Measurements from ENCODE around the gene PRAME.
"Not testable (repeated sequence)": the region's sequence is repeated elsewhere in the genome, so short reads cannot be mapped to it uniquely, and the experiment has no call there.

Gene PRAME, protein sequence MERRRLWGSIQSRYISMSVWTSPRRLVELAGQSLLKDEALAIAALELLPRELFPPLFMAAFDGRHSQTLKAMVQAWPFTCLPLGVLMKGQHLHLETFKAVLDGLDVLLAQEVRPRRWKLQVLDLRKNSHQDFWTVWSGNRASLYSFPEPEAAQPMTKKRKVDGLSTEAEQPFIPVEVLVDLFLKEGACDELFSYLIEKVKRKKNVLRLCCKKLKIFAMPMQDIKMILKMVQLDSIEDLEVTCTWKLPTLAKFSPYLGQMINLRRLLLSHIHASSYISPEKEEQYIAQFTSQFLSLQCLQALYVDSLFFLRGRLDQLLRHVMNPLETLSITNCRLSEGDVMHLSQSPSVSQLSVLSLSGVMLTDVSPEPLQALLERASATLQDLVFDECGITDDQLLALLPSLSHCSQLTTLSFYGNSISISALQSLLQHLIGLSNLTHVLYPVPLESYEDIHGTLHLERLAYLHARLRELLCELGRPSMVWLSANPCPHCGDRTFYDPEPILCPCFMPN

DNA sequence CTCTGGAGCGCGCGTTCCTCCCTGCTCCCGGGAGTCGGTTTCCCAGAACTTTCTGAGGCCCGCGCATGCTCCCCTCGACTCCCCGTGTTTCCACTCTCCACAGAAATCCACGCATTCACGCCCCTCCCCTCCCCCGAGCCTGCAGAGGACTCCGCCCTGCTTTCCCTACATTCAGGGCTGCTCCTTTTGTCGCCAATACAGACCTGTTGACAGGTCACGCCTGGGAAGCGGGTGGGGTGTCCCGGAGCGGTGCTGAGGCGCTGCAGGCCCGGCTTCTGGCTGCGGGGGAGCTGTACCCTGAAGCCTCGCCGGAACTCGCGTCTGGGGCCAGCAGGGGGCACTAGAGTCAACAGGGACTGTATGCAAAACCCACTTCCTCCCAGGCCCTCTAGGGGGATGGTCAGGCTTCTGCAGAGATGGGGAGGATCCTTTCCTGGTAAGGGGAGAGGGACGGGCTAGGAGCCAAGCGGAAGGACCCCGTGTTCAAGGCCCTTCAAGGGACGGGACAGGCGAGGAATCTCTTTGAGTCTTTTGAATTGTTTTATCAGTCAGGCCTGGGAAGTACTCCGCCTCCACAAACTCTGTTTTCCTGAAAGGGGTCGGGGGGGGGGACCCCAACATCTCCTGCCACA, at the start of gene PRAME:
Gene PRAME (minus strand): TSS at position 294 of the 632 bp plus-strand sequence. CDS start 2,433 bp downstream, outside the sequence.
- no peak for DNase-seq

- not testable (repeated sequence) for DNase-seq
These were observed 49.0 kb upstream of the PRAME start for GRCh38 chr22:22608022-22608421.

DNA sequence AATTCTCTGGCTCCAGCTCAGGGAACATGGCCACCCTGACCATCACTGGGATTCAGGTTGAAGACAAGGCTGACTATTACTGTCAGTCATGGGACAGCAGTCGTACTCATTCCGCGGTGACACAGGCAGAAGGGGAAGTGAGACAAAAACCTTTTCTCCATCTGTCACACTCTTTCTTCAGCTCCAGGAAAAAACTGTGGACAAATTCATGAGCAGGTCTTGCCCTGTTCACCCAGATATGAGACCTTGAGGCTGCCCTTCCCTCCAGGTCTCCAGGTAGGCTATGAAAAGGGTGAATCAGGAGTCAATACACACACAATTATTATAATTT, 46.0 kb upstream of the PRAME start:
- no peak for DNase-seq

DNA sequence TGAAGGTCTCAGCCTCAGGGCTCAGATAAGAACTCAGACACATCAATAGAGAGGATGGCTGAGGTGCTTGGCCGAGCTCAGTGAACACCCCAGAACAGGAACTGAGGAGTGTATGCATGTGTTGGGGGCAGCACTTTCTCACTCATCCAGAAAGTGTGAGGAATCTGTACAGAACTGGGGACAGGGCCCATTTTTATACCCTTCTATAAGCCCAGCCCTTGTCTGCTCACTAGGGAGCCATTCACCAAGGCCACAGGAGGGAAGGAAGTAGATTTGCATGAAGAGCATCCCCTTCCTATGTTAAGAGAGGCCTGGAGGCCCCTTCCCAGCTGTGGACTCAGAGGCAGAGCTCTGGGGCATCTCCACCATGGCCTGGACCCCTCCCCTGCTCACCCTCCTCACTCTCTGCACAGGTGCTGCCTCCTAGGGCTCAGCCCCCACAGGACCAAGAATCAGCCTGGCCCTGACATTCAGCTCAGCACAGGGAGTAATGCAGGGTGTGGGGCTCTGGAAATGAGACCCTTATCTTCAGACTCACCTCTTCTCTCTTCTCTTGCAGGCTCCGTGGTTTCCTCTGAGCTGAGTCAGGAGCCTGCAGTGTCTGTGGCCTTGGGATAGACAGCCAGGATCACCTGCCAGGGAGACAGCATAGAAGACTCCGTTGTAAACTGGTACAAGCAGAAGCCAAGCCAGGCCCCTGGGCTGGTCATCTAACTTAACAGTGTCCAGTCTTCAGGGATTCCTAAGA, 45.4 kb upstream of the PRAME start:
- no peak for DNase-seq

DNA sequence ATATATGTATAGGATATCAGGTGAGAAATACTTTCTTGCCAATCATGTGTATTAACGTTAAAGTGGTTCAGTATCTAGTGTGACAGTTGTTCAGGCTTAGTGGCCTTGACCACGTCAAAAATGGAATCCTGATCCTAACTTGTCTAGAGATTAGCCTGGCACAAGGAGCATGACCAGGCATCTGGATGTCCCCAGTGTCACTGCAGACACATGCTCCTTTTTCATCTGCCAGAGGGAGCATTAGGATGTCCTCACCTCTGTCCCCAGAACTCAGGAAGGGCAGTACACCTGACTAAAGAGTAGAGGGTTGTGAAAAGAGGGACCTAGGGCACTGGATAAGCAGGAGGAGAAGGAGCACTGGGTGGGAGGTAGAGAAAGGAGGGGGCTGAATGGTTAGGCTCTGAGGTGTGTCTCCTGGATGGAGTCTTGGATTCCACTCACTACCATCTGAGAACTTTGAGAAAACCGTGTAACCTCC, 44.4 kb upstream of the PRAME start:
- DNase-seq = no peak

DNA sequence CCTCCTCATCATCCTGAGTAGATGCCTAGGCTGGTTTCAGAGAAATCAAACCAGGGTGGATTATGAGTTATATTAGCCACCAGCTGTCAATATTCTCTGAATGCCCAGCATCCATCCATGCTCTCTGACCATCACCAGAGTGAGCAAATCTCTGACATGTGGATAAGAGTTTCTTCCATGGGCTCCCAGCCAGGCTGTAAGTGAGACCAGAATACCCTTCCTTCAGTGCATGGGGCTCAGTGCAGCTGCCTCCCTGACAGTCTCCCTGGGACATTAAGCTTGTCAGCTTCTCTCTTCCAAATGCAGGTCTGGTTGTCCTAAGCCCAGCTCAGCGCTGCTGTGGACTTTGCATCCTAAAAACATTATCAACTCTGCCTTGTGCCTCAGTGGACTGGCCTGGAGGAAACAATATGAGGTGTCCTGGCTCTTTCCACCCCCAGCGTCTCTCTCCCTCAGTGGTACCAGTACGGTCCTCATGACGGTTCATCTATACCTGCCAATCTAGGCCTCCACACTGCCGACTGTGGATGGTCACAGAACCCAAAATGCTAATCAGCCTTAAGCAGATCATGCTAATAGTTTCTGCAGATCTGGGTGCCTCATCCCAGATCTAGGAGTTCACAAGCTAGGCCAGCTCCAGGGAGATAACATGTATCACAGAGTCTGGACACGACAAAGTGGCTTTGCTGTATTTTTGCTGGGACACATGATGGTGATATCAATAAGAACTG, 41.6 kb upstream of the PRAME start:
- no peak for DNase-seq

DNA sequence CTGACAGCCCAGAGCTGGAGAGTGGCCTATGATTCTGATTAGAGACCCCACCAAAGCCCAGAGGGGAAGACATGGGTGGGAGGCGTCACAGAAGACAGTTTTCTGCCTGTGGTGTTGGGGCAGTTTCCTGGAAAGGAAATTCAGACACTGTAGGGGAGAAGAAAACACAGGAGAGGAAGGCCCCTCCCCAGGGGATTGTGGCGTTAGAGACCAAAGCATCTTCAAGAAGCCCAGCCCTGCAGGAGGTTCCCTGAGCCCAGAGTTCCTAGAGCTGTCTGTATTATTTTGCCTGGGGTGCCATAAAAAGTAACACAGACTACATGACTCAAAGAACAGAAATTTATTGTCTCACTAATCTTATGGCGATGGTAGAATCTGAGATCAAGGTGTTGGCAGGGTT, 40.2 kb upstream of the PRAME start:
- no peak for DNase-seq

DNA sequence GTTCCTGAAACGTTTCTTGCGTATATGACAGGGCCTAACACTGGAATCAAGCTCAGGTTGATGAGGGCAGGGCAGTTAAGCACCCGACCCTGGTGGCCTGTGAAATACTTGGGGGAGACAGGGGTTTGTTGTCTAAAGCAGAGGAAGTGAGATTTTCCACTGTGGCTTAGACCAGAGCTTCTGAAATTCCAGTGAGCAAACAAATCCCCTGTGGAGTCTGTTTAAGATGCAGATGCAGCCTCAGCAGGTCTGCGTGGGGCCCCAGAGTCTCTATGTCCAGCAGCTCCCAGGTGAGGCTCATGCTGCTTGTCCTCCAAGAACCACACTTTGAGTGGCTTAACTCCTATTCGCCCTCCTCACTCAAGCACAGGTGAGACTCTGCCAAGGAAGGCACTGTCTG, 39.1 kb upstream of the PRAME start:
- no peak for DNase-seq

DNA sequence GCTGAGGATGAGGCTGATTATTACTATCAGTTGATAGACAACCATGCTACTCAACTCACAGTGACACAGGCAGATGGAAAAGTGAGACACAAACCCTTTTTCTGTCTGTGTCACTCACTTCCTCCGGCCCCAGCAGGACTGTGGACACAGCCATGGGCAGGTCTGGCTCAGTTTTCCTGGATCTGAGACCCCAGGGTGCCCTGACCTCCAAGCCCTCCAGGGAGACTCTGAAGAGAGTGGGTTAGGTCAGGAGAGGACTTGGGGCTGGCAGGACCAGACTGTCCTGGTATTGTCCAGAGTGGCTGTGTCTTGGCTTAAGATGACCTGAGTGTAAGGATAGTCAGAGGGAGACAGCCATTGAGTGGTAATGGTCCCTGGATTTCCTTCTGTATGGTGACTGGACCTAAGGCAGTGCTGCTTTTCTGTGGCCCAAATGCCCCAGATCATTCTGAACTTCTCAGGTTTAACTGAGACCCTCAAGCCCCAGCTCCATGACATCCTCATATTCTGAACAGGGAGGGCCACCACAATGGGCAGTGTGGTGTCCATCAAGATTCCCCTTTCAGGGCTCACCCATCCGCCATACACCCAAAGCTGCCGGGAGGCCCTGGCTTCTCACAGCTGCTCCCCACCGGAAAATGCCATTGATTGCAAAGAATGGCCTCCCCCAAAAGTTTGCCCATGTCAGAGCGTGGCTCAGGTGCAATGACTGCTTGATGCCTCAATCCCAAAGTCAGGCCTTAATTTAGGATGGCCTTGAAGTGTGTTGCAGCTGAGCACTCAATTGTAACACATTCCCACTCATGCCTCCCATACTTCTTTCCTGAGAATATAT, 36.2 kb upstream of the PRAME start:
- no peak for DNase-seq

GRCh38 chr22:22593964-22594656, 35.0 kb upstream of the PRAME start:
- DNase-seq = no peak

GRCh38 chr22:22593250-22593649, 34.2 kb upstream of the PRAME start:
- DNase-seq = no peak

DNA sequence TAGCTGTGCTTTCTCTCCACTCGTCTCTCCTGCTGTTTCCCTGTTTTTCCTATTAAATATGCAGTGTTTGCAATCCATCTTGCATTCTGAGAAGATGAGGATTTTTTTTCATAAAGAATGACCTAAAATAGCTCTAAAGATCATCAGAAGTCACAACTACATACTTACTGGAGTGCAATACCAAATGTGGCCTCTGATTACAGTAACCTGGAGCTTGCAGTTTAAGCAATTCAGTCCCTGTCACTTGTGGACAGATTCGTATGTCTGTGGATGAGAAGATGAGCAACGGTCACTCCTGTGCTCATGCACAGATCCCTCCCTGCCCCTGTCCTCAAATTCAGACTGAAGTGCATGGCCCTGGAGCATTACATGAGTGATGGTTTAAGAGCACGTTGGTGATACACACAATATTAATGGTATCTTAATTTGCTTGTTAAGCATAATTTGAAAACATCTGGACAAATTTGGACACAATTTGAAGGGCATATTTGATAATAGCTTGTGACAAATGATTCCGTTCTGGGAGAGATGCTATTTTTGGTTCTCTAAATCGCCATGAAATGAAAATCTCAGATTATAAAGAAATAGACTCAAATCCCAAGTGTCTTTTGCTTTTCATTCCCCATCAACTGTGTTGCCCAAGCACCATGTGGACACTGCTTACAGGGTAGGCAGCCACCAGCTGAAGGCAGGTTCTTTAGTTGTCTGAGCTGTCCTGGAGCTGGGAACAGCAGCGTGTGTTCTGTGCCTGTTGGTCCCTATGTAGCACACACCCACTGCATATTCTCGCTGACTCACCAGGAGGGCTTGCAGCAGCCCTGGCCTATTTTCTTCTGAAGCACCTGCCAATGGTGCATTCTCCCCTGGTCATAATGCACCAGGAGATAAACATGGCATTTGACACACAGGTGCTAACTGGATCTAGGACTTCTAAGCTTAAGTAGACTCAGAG, 32.6 kb upstream of the PRAME start:
- no peak for DNase-seq

DNA sequence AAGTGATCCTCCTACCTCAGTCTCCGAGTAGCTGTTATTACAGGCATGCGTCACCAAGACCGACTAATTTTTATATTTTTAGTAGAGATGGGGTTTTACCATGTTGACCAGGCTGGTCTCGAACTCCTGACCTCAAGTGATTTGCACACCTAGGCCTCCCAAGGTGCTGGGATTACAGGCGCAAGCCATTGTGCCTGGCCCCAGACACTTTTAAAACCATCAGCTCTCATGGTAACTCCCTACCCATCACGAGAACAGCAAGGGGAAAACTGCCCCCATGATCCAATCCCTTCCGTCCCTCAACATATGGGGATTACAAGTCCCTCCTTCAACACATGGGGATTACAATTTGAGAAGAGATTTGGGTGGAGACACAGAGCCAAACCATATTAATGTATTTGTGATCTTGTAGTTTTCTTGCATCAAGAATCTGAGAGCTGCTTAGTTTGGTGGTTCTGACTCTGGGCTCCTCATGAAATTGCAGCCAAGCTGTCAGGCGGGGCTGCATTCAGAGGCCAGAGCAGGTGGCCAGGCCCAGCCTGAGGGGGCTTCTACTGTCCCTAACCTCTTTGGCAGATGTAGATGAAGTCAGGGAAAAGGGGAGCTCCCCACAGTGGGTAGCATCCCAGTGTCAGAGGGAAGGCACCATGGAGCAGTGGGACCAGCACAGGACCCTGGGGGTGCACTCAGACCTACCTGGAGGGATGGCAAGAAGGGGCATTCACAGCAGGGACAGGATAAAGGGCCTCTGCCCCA, 31.2 kb upstream of the PRAME start:
- DNase-seq = no peak

DNA sequence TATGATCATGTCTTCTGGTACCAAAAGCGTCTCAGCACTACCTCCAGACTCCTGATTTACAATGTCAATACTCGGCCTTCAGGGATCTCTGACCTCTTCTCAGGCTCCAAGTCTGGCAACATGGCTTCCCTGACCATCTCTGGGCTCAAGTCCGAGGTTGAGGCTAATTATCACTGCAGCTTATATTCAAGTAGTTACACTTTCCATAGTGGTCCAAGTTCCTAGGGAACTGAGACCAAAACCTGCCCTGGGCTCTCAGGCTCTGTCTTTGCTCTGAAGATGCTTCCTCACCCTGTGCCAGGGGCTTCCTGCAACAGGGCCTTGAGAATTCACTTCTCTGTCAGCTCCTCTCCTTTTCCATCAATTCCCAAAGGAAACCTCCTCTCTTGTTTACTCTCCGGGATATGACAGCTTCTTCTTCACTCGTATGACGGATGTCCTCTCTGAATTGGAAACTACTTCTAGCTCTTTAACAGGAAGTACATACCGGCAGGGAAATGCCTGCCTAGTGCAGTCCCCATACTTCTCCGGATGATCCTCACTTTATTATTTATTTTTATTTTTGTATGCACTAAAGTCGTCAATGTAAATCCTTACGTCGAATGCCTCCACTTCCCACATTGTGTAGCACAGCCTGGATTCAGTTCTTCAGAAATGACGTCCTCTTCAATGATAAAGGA, 29.6 kb upstream of the PRAME start:
- no peak for DNase-seq

GRCh38 chr22:22587577-22588188, 28.6 kb upstream of the PRAME start:
- no peak for DNase-seq

DNA sequence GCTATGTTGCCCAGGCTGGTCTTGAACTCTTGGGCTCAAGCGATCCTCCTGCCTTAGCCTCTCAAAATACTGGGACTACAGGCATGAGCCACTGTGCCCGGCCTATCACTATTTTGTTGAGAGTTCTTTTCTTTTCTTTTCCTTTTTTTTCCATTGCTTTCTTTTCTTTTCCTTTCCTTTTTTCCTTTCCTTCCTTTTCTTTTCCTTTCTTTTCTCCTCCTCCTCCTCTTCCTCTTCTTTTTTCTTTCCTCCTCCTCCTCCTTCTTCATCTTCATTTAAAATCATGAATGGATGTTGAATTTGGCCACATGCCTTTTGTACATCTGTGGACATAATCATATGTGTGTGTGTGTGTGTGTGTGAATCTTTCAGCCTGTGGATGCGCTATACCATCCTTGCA, 25.7 kb upstream of the PRAME start:
- no peak for DNase-seq

DNA sequence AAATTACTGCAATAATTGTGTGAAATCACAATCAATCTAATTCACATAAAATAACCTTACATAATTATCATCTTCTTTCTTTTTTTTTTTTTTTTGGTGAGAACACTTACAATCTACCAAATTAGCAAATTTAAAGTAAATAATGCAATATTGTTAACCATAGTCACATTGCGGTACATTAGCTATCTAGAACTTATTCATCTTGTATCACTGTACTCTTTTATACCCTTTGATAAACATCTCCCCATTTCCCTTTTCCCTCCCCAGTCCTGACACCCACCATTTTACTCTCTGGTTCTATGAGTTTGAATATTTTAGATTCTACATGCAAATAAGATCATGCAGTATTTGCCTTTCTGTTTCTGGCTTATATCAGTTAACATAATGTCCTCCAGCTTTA, 24.0 kb upstream of the PRAME start:
- no peak for DNase-seq

- not testable (repeated sequence) for DNase-seq
These were observed 22.5 kb upstream of the PRAME start for GRCh38 chr22:22581524-22581923.
